HG02885 (cell line): Measurements from ENCODE around the gene GTF2A2.
"Not testable (repeated sequence)": the region's sequence is repeated elsewhere in the genome, so short reads cannot be mapped to it uniquely, and the experiment has no call there.

Experiments
- ATAC-seq: cut with Tn5 transposase; IDR thresholded peaks from one replicate; pipeline ENCODE4 v1.9.1; 2021; ENCODE audit warnings: mild to moderate bottlenecking; ENCODE audit not compliant: unreplicated experiment, poor library complexity

GTF2A2 gene

DNA sequence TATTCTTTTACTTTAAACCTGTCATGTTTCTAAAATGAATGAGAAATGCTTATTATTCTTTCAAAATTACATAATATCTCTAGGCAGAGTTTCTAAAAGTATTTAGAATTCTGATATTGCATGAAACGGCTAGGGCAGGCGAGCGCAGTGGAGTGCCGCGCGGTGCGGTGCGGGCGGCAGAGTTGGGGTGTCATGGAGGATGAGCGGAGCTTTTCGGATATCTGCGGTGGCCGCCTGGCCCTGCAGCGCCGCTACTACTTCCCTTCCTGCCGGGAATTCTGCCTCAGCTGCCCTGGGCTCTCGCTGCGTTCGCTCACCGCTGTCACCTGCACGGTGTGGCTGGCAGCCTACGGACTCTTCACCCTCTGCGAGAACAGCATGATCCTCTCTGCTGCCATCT is 19.2 kb upstream of the GTF2A2 start:
- ATAC-seq: no peak

DNA sequence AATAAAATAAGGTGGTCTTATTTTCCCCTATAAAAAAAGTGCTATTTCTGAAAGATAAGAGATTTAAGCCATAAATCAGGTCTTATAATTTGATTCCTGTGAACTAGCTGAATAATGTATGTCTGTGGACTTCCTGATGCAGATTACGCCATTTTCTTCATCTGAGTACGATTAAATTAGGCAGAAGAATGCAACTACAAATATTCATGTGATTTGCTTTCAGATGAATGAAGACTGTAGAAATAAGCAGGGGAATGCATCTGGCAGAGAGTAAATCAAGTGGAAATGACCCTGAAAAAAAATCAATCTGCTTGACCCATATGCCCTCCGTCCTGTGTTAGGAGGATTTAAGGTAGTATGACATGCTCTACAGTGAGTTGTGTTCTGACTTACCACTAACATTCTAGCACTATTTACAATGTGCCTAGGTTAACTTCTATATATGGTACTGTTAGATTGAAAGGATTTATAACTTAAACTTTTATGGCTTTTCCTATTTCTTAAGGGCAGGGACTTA is 17.1 kb upstream of the GTF2A2 start:
- ATAC-seq: no peak

DNA sequence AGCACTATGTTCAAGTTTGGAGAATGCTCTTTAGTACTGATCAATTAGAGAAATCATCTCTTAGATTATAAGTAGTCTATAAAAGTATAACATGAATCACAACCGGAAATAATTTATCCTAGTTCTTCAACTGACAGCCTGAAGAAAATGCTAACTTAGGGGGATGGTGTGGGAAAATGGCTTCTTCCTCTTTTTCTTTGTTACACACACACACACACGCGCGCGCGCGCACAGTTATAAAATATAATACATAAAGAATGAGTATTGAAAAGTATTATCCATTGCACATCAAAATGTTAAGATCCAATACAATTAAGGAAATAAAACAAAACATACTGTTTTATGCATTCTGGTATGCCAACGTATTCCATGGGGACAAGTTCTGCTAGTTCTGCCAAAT is 11.2 kb upstream of the GTF2A2 start:
- no peak for ATAC-seq

DNA sequence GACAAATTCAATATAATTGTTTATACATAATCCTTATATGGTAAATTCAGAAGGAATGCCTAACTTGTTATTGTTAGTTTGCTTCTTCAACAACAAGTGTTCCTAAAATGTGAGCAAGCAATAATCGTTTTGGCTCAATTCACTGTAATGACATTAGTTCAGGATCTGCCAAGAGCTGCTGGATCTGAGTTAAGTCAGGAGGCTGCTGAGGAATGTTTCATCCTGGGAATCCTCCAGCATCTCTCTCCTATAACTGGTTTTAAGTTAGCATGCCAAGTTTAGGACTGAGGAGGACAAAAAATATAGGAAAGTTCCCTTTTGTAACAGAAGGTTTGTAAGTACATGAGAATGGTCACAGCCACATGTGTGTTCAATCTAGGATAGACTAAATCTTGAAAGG is 4.9 kb upstream of the GTF2A2 start:
- no peak for ATAC-seq

DNA sequence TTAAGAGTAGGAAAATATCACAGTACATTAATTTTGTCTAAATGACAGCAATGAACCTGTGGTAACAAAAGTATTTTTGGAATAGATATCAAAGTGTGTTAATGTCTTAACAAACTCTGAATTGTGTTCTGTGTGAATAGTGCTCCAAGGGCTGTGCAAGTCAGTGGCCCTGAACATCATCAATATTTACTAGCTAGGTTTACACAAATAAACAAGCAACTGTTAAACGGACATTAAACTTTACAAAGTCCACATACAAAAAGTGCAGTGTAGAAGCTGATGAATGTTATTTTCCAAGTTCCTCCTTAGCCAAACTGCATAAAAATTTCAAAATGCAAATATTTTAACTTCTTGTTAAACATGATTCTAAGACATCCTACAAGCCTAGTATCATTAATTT is 2.1 kb upstream of the GTF2A2 start:
- ATAC-seq: no peak

DNA sequence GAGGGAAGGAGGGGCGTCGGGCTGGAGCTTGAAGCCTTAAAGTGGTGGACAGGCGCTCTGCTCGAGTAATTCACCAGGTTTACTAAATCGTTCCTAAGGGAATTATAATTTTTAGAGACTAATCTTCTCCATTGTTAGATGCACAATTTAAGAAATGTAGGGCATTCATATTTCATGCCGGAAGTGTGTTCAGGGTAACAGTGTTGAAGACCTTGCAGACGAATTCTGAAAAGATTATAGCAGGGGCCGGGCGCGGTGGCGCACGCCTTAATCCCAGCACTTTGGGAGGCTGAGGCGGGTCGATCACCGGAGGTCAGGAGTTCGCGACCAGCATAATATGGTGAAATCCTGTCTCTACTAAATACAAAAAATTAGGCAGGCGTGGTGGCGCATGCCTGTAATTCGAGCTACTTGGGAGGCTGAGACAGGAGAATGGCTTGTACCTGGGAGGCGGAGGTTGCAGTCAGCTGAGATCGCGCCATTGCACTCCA is 365 bp upstream of the GTF2A2 start:
- peak; percentile 7 for ATAC-seq

DNA sequence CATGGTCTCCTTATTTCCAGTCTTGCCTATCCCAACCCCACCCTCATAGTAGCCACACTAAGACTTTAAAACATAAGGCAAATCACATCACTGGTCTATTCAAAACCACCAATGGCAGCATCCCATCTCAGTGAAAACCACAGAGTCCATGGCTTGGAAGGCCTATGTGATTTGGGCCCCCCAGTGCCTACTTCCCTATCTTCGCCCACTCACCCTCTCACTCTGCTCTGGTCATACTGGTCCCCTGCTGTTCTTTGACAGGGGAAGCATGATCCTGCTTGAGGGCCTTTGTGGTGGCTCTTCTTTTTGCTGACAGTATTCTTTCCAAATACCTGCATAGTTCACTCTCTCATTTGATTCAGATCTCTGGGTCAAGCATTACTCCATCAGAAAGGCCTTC is 3.3 kb downstream of the GTF2A2 start:
- no peak for ATAC-seq

DNA sequence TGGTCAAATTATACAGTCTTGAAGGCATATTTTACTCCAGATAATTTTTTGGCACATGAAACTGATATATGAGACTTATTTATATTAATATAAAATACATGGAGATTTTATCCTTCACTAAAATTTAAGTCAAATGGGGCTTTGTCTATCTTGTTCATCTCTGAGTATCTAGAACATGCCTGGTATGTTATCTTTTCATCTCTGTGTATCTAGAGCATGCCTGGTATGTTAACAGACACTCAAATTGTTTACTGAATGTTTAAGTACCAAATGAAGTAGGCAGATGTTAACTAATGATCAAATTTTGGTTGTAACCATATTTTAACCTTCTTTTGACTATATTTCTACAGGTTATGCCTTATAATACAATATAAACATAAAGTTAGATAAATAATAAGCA is 7.7 kb downstream of the GTF2A2 start:
- no peak for ATAC-seq

DNA sequence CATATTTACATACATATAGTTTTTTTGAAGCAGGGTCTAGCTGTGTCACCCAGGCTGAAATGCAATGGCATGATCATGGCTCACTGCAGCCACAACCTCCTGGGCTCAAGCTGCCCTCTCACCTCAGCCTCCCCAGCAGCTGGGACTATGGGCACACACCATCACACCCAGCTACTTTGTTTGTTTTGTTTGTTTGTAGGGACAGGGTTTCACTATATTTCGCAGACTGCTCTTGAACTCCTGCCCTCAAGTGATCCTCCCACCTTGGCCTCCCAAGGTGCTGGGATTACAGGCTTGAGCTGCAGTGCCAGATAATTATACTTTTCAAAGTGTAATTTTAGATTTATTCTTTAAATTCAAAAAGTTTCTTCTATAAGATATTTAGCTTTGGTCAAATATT is 10.2 kb downstream of the GTF2A2 start:
- no peak for ATAC-seq

DNA sequence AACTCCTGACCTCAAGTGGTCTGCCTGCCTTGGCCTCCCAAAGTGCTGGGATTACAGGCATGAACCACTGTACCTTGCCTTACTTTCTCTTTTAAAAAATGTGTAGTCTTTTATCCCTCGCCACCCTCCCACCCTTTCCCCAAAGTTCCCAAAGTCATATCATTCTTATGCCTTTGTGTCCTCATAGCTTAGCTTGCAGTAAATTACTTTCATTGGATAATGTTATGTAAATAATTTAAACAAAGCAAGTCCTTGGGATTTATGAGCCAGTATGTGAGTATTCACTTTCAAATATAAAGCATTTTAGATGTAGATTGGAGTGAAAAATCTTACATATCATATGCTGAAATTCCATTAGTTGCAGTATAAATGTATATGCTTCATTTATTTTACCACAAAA is 11.0 kb downstream of the GTF2A2 start:
- ATAC-seq: no peak

DNA sequence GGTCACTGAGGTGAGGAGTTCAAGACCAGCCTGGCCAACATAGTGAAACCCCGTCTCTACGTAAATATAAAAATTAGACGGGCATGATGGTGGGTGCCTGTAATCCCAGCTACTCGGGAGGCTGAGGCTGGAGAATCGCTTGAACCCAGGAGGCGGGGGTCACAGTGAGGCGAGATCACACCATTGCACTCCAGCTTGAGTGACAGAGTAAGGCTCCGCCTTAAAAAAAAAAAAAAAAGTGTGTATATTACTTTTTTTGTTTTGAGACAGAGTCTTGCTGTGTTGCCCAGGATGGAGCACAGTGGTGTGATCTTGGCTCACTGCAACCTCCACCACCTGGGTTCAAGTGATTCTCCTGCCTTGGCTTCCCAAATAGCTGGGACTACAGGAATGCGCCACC is 11.5 kb downstream of the GTF2A2 start:
- not testable (repeated sequence) for ATAC-seq

DNA sequence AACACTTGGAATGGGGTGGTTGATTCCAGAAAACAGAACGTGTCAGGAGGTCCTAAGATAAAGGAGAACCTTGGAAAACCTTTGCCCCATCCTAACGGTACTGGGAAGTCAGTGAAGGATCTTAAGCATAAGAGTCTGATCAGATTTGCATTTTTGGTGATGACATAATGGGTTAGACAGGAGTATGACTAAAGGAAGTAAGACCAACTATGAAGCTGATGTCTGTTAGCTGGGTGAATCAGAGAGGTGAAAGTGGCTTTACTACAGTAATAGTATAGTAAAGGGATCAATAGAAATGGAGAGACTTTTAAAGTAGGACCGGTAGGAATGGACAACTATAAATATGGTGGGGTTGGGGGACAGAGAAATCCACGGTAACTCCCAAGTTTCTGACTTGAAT is 12.6 kb downstream of the GTF2A2 start:
- no peak for ATAC-seq

DNA sequence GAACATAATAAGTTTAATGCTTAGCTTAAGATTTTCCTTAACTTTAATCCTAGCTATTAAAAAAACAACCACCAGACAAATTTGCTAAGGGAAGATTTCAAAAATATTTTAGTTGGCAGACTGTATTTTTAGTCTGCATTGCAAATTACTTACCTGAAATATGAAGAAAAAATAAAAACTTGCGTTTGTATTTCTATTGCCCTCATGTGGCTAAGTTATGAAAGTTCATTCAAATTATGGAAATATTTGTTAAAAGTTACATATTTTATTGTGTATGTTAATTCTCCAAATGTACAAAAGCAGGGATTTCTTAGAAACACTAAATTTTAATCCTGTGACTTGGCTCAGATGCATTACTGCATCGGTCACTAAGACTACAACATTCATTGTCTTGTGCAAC is 15.0 kb downstream of the GTF2A2 start:
- no peak for ATAC-seq

DNA sequence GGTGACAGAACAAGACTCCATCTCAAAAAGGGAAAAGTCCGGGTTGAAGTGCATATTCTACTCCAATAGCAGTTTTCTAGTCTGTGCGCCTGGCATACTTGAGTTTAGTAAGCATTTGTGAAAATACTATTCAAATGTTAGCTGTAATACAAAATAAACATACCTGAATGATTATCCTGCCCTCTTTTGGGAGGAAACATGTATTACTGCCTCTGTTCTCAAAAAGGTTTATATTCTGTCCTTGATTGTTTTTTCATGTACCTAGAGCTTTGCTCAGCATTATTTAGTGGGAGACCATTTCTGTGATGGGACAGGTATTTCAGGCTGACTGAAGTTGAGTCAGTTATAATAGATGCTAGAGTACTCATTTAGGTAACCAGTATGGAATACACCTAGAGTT is 19.8 kb downstream of the GTF2A2 start:
- ATAC-seq: not testable (repeated sequence)

DNA sequence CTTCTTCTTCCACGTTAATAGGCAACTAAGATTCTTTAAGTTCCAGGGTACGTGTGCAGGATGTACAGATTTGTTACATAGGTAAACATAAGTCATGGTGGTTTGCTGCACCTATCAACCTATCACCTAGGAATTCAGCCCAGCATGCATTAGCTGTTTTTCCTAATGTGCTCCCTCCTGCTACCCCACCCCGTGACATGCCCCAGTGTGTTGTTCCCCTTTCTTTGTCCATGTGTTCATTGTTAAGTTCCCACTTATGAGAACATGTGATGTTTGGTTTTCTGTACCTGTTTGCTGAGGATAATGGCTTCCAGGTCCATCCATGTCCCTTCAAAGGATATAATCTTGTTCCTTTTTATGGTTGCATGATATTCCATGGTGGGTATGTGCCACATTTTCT is 21.1 kb downstream of the GTF2A2 start:
- no peak for ATAC-seq

DNA sequence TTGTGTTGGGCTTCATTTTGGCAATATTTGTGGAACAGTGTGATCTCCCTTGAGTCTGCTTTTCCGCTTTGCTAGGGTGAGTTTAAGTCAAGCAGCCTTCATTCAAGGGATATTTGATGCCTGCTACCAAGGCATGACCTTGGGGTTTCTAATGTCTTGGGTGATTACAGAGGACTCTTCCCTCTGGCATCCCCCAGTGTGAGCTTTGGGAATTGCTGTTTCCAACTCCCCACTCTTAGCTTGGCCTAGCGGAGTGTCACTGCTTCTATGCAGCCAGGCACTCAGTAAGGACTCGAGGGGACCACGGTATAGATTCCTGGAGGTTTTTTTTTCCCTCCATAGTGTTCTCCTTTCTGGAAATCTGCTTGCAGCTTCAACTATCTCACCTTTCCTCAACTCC is 24.6 kb downstream of the GTF2A2 start:
- no peak for ATAC-seq

DNA sequence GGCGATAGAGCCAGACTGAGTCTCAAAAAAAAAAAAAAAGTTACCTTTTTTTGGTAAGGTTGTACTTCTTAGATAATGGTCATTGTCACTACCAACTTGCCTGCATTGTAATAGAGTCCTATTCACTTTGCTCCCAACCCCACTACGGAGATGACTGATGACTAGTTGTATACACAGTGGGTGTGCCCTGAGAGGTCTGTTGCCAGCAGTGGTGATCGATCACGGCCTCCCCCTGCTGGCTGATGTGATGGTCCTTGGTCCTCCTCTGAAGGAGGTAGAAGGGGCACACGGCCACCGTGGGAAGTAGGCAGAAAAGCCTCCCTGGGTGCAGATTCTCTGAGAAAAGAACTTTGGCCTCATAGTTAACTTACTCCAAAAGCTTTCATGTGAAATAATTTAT is 35.0 kb downstream of the GTF2A2 start:
- no peak for ATAC-seq

DNA sequence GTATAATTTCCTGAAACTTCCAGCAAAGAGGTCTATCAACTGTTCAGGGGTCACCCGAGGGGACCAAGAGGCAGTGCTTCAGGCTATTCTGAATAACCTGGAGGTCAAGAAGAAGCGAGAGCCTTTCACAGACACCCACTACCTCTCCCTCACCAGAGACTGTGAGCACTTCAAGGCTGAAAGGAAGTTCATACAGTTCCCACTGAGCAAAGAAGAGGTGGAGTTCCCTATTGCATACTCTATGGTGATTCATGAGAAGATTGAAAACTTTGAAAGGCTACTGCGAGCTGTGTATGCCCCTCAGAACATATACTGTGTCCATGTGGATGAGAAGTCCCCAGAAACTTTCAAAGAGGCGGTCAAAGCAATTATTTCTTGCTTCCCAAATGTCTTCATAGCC is 38.9 kb downstream of the GTF2A2 start:
- no peak for ATAC-seq

DNA sequence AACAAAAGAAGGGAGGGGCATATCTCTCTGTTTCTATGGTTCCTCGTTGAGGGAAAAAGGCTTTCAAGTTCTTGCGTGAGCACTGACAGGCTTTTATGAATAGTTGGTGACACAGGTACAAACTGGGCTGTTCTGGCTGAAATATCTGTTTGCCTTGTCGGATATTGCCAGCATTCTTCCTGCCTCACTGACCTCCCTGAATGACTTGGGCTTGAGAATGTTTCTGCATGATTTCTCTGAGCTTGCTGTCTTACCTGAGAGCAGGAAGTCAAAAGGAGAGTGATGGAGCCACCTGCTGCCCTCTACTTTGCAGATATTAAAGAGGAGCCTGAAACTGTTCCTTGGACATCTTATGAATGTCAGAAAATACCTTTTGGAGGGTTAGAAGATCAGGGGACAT is 40.9 kb downstream of the GTF2A2 start:
- no peak for ATAC-seq

DNA sequence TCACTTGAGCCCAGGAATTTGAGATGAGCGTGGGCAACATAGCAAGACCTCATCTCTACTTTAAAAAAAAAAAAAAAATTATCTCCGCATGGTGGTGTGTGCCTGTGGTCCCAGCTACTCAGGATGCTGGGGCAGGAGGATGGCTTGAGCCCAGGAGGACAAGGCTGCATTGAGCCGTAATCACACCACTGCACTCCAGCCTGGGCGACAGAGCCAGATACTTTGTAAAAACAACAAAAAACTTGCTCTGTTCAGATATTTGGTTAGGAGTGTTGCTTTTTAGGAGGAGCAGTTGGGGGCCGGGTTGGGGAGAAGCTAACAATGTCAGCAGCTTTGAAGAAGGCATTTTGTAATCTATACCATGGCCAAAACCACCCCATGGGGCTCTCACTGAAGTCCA is 41.7 kb downstream of the GTF2A2 start:
- no peak for ATAC-seq

DNA sequence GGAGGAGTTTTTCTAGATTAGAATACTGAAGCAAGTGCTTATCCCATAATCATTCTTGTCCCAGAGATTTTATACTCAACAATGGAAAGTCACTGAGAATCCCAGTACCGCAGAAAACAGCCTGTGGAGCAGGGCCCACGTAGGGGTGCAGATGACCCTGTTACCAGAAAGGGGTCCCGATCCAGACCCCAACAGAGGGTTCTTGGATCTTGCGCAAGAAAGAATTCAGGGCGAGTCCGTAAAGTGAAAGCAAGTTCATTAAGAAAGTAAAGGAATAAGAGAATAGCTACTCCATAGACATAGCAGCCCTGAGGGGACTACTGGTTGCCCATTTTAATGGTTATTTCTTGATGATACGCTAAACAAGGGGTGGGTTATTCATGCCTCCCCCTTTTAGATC is 43.2 kb downstream of the GTF2A2 start:
- ATAC-seq: no peak

DNA sequence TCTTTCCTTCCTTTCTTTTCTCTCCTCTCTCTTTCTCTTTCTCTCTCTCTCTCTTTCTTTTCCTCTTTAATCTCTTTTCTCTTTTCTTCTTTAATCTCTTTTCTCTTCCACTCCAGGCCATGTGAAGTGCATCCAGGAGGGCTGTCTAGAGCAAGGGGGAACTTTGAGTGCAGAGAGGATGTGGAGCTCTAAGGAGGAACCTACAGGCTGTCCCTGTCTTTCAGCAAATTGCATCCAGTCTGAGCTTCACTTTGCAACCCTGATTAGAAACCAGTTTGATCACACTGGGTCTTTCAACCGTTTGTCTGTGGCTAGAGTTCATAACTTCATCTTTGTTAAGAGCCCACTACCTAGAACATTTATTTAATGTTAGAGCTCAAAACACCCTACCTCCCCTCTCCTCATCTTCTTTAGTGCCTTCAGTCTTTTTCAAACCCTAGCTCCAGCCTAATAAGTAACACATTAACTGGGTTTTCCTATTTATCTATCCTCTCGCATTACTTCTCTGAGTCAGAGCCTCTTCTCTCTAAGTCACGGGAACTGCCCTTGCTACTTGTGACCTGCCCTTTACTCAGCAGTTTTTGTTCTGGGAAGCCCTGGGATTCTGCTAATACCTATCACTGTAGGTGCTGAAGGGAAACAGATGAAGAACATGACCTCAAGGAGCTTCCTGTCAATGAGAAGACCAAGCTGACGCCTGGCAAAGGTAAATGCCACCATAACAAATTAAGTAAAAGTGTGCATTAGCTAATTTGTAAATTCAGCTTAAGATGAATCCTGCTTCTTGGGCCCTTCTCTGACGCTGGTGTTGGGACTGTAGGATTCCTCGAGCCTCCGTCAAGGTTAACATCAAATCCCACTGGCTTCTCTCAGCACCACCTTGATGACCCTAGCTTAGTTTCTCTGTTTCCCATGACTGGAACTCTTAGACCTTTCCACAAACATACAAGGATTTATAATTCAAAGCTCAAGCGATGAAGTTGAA is 45.7 kb downstream of the GTF2A2 start, which contains the start of gene GCNT3:
GCNT3 (plus strand) TSS at position 508 of the 985 bp plus-strand sequence. CDS start 6,456 bp downstream, outside the sequence.
- ATAC-seq: no peak
